HCT116 (cell line): Measurements from ENCODE around the gene TXNDC16. TPM values are rescaled to one million over a fixed set of nuclear protein-coding genes. Genes with fewer than 3 reads are reported as not detected.

Source experiments
- ATAC-seq: fragments of 200-7000 bp; cut with Tn5 transposase; 2 replicates; pipeline ENCODE4 v1.9.1; 2020; ENCODE audit warnings: mild to moderate bottlenecking, moderate library complexity
- BruUV-seq: library from RNA; stranded (reverse); fragments of 400-500 nt; replicated peaks from 2 replicates; lab custom pipeline; 2021; lab: Mats Ljungman, UMichigan
- CTCF ChIA-PET: fragments of 300-600 bp; sonication (Branson Sonifier 250); formaldehyde crosslinking; loops from one replicate; lab custom pipeline; 2021; ENCODE audit warnings: antibody characterized with exemption; lab: Charles Lee
- POLR2A ChIA-PET: fragments of 300-600, 350-600 bp; sonication (Branson Sonifier 250); formaldehyde crosslinking; loops from one replicate; lab custom pipeline; 2021; ENCODE audit warnings: antibody characterized with exemption; lab: Charles Lee
- RAD21 ChIA-PET, 2 experiments: fragments of 300-600 bp; sonication (Branson Sonifier 250); formaldehyde crosslinking; loops; one replicate each; lab custom pipeline; 2023; ENCODE audit warnings: low total read pairs in 2 of 2; ENCODE audit not compliant: uncharacterized antibody in 2 of 2, unreplicated experiment in 2 of 2, low non-redundant PET in 1 of 2; lab: Charles Lee
- DNase-seq: peaks from one replicate; pipeline ENCODE4 v3.0.0-alpha.2; 2010; ENCODE audit warnings: low read depth, low spot score
- H2AFZ ChIP-seq: fragments of 200-600 bp; shearing (Covaris generic), sonication (generic); 2 replicates; pipeline ENCODE4 v1.6.1; 2017; ENCODE audit warnings: low read depth, mixed run types, mixed read lengths, antibody characterized with exemption, low read length; ENCODE audit not compliant: poor library complexity, severe bottlenecking
- H3K27ac ChIP-seq: 2 replicates; pipeline ENCODE4 v1.5.1; 2012; ENCODE audit warnings: low read depth, low read length
- H3K27me3 ChIP-seq: fragments of 200-600 bp; sonication (generic); 2 replicates; pipeline ENCODE4 v1.6.1; 2016; ENCODE audit warnings: mixed run types, low read length, mixed read lengths; ENCODE audit not compliant: insufficient read depth
- H3K36me3 ChIP-seq, 2 experiments: fragments of 200-500 bp in 1 of 2; fragments of 200-600 bp in 1 of 2; sonication (Bioruptor generic) in 1 of 2; sonication (generic) in 1 of 2; 2 replicates each; pipeline versions ENCODE4 v1.5.1 to v1.6.1; 2014 to 2016; ENCODE audit warnings: low read length in 2 of 2, inconsistent platforms in 1 of 2, mixed read lengths in 1 of 2, mixed run types in 1 of 2; ENCODE audit not compliant: insufficient read depth in 2 of 2, control insufficient read depth in 1 of 2
- H3K4me1 ChIP-seq, 2 experiments: fragments of 200-600 bp in 1 of 2; sonication (generic) in 1 of 2; 2 replicates each; pipeline versions ENCODE4 v1.5.1 to v1.6.1; 2012 to 2017; ENCODE audit warnings: low read length in 2 of 2, inconsistent platforms in 1 of 2, mild to moderate bottlenecking in 1 of 2, mixed read lengths in 1 of 2, mixed run types in 1 of 2, moderate library complexity in 1 of 2; ENCODE audit not compliant: insufficient read depth in 2 of 2, control insufficient read depth in 1 of 2
- H3K4me2 ChIP-seq: fragments of 200-600 bp; sonication (generic); 2 replicates; pipeline ENCODE4 v1.6.1; 2017; ENCODE audit warnings: mixed run types, low read length, mixed read lengths
- H3K4me3 ChIP-seq, 2 experiments: fragments of 200-600 bp in 1 of 2; sonication (generic) in 1 of 2; replicated peaks in 1 of 2; 2 replicates each; pipeline ENCODE4 v1.5.1; 2011 to 2016; ENCODE audit warnings: low read length in 2 of 2, control low read depth in 1 of 2, low read depth in 1 of 2, mild to moderate bottlenecking in 1 of 2, mixed read lengths in 1 of 2, mixed run types in 1 of 2
- H3K79me2 ChIP-seq: fragments of 200-600 bp; sonication (generic); 2 replicates; pipeline ENCODE4 v1.6.1; 2017; ENCODE audit warnings: mild to moderate bottlenecking, mixed run types, low read length, moderate library complexity, mixed read lengths; ENCODE audit not compliant: insufficient read depth
- H3K9ac ChIP-seq: fragments of 200-600 bp; sonication (generic); 2 replicates; pipeline ENCODE4 v1.6.1; 2016; ENCODE audit warnings: low read length, mixed read lengths
- H3K9me2 ChIP-seq: fragments of 200-600 bp; sonication (generic), shearing (Covaris generic); 2 replicates; pipeline ENCODE4 v1.6.1; 2017; ENCODE audit warnings: mixed run types, mild to moderate bottlenecking, moderate library complexity; ENCODE audit not compliant: insufficient read depth
- H3K9me3 ChIP-seq, 2 experiments: fragments of 200-500 bp in 1 of 2; fragments of 200-600 bp in 1 of 2; sonication (Bioruptor generic) in 1 of 2; sonication (generic) in 1 of 2; 2 replicates each; pipeline ENCODE4 v1.6.1; 2014 to 2017; ENCODE audit warnings: low read length in 2 of 2, mixed read lengths in 2 of 2, inconsistent platforms in 1 of 2, low read depth in 1 of 2, mild to moderate bottlenecking in 1 of 2, mixed run types in 1 of 2, moderate library complexity in 1 of 2; ENCODE audit not compliant: control insufficient read depth in 1 of 2, insufficient read depth in 1 of 2
- H4K20me1 ChIP-seq: fragments of 200-600 bp; sonication (generic), shearing (Covaris generic); 2 replicates; pipeline ENCODE4 v1.6.1; 2017; ENCODE audit warnings: mixed run types, mild to moderate bottlenecking, moderate library complexity; ENCODE audit not compliant: insufficient read depth
- CBX3 ChIP-seq: IDR thresholded peaks from 2 replicates; pipeline ENCODE4 v1.6.1; 2012; ENCODE audit warnings: low read depth
- CEBPB ChIP-seq: IDR thresholded peaks from 2 replicates; pipeline ENCODE4 v1.6.1; 2012; ENCODE audit warnings: low read depth
- EGR1 ChIP-seq: IDR thresholded peaks from 2 replicates; pipeline ENCODE4 v1.6.1; 2012; ENCODE audit warnings: low read depth
- ELF1 ChIP-seq: IDR thresholded peaks from 2 replicates; pipeline ENCODE4 v1.6.1; 2012; ENCODE audit warnings: low read depth, borderline replicate concordance
- EZH2 ChIP-seq: fragments of 200-600 bp; sonication (generic); IDR thresholded peaks from 2 replicates; pipeline ENCODE4 v1.6.1; 2017; ENCODE audit warnings: antibody characterized with exemption, mixed run types
- EZH2phosphoT487 ChIP-seq: fragments of 200-600 bp; IDR thresholded peaks from 2 replicates; pipeline ENCODE4 v1.6.1; 2018; ENCODE audit warnings: antibody characterized with exemption, borderline replicate concordance
- FOSL1 ChIP-seq: IDR thresholded peaks from 2 replicates; pipeline ENCODE4 v1.6.1; 2012; ENCODE audit warnings: low read depth
- JUND ChIP-seq: IDR thresholded peaks from 2 replicates; pipeline ENCODE4 v1.6.1; 2012
- POLR2A ChIP-seq: IDR thresholded peaks from 2 replicates; pipeline ENCODE4 v1.7.0; 2011; ENCODE audit warnings: borderline replicate concordance; ENCODE audit not compliant: insufficient read depth, insufficient read length; ENCODE audit errors: extremely low read depth
- POLR2AphosphoS5 ChIP-seq: IDR thresholded peaks from 2 replicates; pipeline ENCODE4 v1.6.1; 2011; ENCODE audit warnings: mild to moderate bottlenecking, low read depth, low read length, moderate library complexity
- SP1 ChIP-seq: IDR thresholded peaks from 2 replicates; pipeline ENCODE4 v1.6.1; 2012; ENCODE audit warnings: low read depth
- ZFX ChIP-seq: fragments of 450-650 bp; IDR thresholded peaks from 2 replicates; pipeline ENCODE4 v1.6.1; 2017
- ZNF274 ChIP-seq: fragments of 200-500 bp; sonication (Bioruptor generic); IDR thresholded peaks from 2 replicates; pipeline ENCODE4 v1.6.1; 2014; ENCODE audit warnings: mild to moderate bottlenecking, low read depth, low read length, inconsistent platforms
- intact Hi-C: fragments of 100-400 bp; cut with micrococcal nuclease; formaldehyde crosslinking; loops from 2 replicates; pipeline ENCODE4 v1.10.0; 2022
- total RNA-seq: library from RNA; stranded (reverse); gene quantifications from one replicate; pipeline ENCODE4 v1.2.1, GENCODE V29; 2021; ENCODE audit not compliant: unreplicated experiment
- TF ChIP-seq, protein P1 (sequence below): IDR thresholded peaks from 2 replicates; pipeline ENCODE4 v1.6.1; 2012; ENCODE audit warnings: low read depth
- TF ChIP-seq, protein P2 (sequence below): IDR thresholded peaks from 2 replicates; pipeline ENCODE4 v1.6.1; 2012
- TF ChIP-seq, protein P3 (sequence below), 3 experiments: fragments of 200-600 bp in 1 of 3; sonication (generic) in 1 of 3; IDR thresholded peaks in 2 of 3; conservative IDR thresholded peaks in 1 of 3; 2 replicates each; pipeline ENCODE4 v1.5.1; 2012 to 2017; ENCODE audit warnings: low read depth in 2 of 3, low read length in 2 of 3, antibody characterized with exemption in 1 of 3, borderline replicate concordance in 1 of 3, control low read depth in 1 of 3, mild to moderate bottlenecking in 1 of 3, mixed read lengths in 1 of 3, mixed run types in 1 of 3, moderate library complexity in 1 of 3; ENCODE audit not compliant: insufficient read depth in 1 of 3

TXNDC16 gene
- total RNA-seq, 1 experiment from 2014 or later = 2.7 TPM

DNA sequence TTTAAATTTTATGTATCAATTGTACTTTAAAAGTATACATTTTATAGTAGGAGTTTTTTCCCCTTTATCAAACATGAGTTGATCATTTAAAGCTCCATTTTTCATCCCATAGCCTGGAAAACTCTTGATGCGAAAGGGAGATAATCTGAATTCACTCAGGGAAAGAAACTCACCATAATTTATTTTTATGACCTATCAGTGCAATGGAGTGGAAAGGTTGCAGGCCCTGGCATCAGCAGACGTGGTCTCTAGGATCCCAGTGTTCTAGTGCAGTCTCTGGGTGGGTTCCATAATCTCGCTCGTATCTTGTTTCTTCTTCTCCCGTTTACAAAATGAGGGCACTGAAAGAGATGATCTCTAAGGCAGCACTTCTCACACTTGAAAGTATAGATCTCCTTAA, 153.2 kb downstream of the TXNDC16 start:
- POLR2A ChIA-PET = no interaction called here
- Histone ChIP-seq H3K4me3 (no peak overlapping the region), H4K20me1 (no peaks in the 10 kb centered on the region)

More for the DNA sequence above, 153.2 kb downstream of the TXNDC16 start:
- H3K9me3 ChIP-seq = no peaks in the 10 kb centered on the region
- ChIA-PET RAD21 (no interaction called here), CTCF (no interaction called here)
- no peak for ATAC-seq
- H3K36me3 ChIP-seq = no peaks in the 10 kb centered on the region
- H3K9me2 ChIP-seq = no peaks in the 10 kb centered on the region
- H3K4me1 ChIP-seq = no peaks in the 10 kb centered on the region
- no peak overlapping the region for H3K4me2 ChIP-seq
- DNase-seq = no peak
- no peaks in the 10 kb centered on the region for H3K79me2 ChIP-seq
- no peak overlapping the region for H3K27ac ChIP-seq
- intact Hi-C loops = no loop called here
- no peaks in the 10 kb centered on the region for H3K27me3 ChIP-seq
- H3K9ac ChIP-seq = no peak overlapping the region
- H2AFZ ChIP-seq = no peak overlapping the region
- no TSS peak for BruUV-seq
- TF ChIP-seq EZH2 (no peak), ELF1 (no peak), EGR1 (no peak), EZH2phosphoT487 (no peak), FOSL1 (no peak), ZFX (no peak), POLR2AphosphoS5 (no peak), CEBPB (no peak), POLR2A (no peak), ZNF274 (no peak), JUND (no peak), SP1 (no peak), CBX3 (no peak)
- TF ChIP-seq, protein P1, sequence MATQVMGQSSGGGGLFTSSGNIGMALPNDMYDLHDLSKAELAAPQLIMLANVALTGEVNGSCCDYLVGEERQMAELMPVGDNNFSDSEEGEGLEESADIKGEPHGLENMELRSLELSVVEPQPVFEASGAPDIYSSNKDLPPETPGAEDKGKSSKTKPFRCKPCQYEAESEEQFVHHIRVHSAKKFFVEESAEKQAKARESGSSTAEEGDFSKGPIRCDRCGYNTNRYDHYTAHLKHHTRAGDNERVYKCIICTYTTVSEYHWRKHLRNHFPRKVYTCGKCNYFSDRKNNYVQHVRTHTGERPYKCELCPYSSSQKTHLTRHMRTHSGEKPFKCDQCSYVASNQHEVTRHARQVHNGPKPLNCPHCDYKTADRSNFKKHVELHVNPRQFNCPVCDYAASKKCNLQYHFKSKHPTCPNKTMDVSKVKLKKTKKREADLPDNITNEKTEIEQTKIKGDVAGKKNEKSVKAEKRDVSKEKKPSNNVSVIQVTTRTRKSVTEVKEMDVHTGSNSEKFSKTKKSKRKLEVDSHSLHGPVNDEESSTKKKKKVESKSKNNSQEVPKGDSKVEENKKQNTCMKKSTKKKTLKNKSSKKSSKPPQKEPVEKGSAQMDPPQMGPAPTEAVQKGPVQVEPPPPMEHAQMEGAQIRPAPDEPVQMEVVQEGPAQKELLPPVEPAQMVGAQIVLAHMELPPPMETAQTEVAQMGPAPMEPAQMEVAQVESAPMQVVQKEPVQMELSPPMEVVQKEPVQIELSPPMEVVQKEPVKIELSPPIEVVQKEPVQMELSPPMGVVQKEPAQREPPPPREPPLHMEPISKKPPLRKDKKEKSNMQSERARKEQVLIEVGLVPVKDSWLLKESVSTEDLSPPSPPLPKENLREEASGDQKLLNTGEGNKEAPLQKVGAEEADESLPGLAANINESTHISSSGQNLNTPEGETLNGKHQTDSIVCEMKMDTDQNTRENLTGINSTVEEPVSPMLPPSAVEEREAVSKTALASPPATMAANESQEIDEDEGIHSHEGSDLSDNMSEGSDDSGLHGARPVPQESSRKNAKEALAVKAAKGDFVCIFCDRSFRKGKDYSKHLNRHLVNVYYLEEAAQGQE = no peak
- TF ChIP-seq, protein P2, sequence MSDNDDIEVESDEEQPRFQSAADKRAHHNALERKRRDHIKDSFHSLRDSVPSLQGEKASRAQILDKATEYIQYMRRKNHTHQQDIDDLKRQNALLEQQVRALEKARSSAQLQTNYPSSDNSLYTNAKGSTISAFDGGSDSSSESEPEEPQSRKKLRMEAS = no peak
- TF ChIP-seq, protein P3, sequence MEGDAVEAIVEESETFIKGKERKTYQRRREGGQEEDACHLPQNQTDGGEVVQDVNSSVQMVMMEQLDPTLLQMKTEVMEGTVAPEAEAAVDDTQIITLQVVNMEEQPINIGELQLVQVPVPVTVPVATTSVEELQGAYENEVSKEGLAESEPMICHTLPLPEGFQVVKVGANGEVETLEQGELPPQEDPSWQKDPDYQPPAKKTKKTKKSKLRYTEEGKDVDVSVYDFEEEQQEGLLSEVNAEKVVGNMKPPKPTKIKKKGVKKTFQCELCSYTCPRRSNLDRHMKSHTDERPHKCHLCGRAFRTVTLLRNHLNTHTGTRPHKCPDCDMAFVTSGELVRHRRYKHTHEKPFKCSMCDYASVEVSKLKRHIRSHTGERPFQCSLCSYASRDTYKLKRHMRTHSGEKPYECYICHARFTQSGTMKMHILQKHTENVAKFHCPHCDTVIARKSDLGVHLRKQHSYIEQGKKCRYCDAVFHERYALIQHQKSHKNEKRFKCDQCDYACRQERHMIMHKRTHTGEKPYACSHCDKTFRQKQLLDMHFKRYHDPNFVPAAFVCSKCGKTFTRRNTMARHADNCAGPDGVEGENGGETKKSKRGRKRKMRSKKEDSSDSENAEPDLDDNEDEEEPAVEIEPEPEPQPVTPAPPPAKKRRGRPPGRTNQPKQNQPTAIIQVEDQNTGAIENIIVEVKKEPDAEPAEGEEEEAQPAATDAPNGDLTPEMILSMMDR (IDR thresholded peaks at IDR 0.05 in 2 of 3, conservative IDR thresholded peaks at IDR 0.05 in 1 of 3; ENCODE audit: borderline replicate concordance in 1 of 3, insufficient read depth in 1 of 3, low read depth in 2 of 3, low read length in 2 of 3) = no peak
